Activated CD8-positive, alpha-beta memory T cell treated with anti-CD3 and anti-CD28 coated beads, Interleukin-2, amount 50 U/mL, for 48 hours (primary cell): Measurements from ENCODE around the gene DUSP16.
"Not testable (repeated sequence)": the region's sequence is repeated elsewhere in the genome, so short reads cannot be mapped to it uniquely, and the experiment has no call there.

Source experiments
- DNase-seq: peaks from one replicate; pipeline ENCODE4 v3.0.0-alpha.2; 2020

DUSP16 gene

GRCh38 chr12:12518919-12519318 is 43.7 kb downstream of the DUSP16 start:
- no peak for DNase-seq

GRCh38 chr12:12518464-12518845 is 44.2 kb downstream of the DUSP16 start:
- DNase-seq: no peak

- DNase-seq: no peak
These were observed 49.2 kb downstream of the DUSP16 start for GRCh38 chr12:12513416-12514006.

GRCh38 chr12:12511895-12512711 is 50.6 kb downstream of the DUSP16 start:
- DNase-seq: no peak

GRCh38 chr12:12511021-12511783 is 51.5 kb downstream of the DUSP16 start:
- no peak for DNase-seq

GRCh38 chr12:12510551-12510950 is 52.1 kb downstream of the DUSP16 start:
- no peak for DNase-seq

GRCh38 chr12:12510141-12510540 is 52.5 kb downstream of the DUSP16 start:
- no peak for DNase-seq

- DNase-seq: no peak
These were observed 54.1 kb downstream of the DUSP16 start for GRCh38 chr12:12508612-12509011.

GRCh38 chr12:12507121-12507520 is 55.5 kb downstream of the DUSP16 start:
- no peak for DNase-seq

- DNase-seq: no peak
These were observed 56.2 kb downstream of the DUSP16 start for GRCh38 chr12:12506496-12506890.

- no peak for DNase-seq
These were observed 56.8 kb downstream of the DUSP16 start for GRCh38 chr12:12505544-12506495.

- DNase-seq: no peak
These were observed 59.1 kb downstream of the DUSP16 start for GRCh38 chr12:12503384-12504078.

- DNase-seq: no peak
These were observed 59.9 kb downstream of the DUSP16 start for GRCh38 chr12:12502815-12503151.

GRCh38 chr12:12502130-12502814 is 60.4 kb downstream of the DUSP16 start:
- DNase-seq: not testable (repeated sequence)

- no peak for DNase-seq
These were observed 61.5 kb downstream of the DUSP16 start for GRCh38 chr12:12501121-12501520.

GRCh38 chr12:12499909-12500604 is 62.6 kb downstream of the DUSP16 start:
- DNase-seq: no peak

GRCh38 chr12:12498210-12498609 is 64.5 kb downstream of the DUSP16 start:
- DNase-seq: no peak

- no peak for DNase-seq
These were observed 67.1 kb downstream of the DUSP16 start for GRCh38 chr12:12495536-12495935.

GRCh38 chr12:12492547-12492946 is 70.1 kb downstream of the DUSP16 start:
- no peak for DNase-seq

GRCh38 chr12:12491606-12492005 is 71.1 kb downstream of the DUSP16 start:
- DNase-seq: no peak
